ENCODE results near the gene RNF157. TPM values are rescaled to one million over a fixed set of nuclear protein-coding genes. Genes with fewer than 3 reads are reported as not detected.
A peak's percentile ranks its signal among the peaks of the same experiment; 100 is the strongest.

The RNF157 gene
- total RNA-seq, 5 donors from 2014 or later (not counting 1 experiment from before 2014, with no cell fraction given) = 50.7 to 66.5 (median 61.9) TPM

GRCh38 chr17:76164331-76164730 lies 76.0 kb downstream of the RNF157 start:
- H3K9me3 ChIP-seq = no peaks in the 10 kb centered on the region
- no peak for ATAC-seq (replicated peaks in 1 of 4)
- H3K4me1 ChIP-seq (ENCODE audit: control insufficient read depth in 1 of 2, extremely low read depth in 1 of 2, insufficient read depth in 2 of 2, low read length in 2 of 2) = no peaks in the 10 kb centered on the region
- POLR2A ChIA-PET = interaction anchor here in 1 of 2 donors (0.6 kb wide), 1 partner anchor 49 kb away, joined by 9 read pairs; no protein-coding TSS in a partner anchor
- peaks cover 0 to 33% of the 10 kb centered on the region in 2 donors for H3K36me3 ChIP-seq (ENCODE audit: control insufficient read depth in 2 of 2, extremely low read depth in 1 of 2, insufficient read depth in 1 of 2, low read length in 1 of 2)
- Mint-ChIP-seq H3K9me3 (no peaks in the 10 kb centered on the region), H3K27ac (peak overlapping the region in 1 of 2 donors; percentile 57), H3K4me1 (peaks cover 4 to 20% (median 12%) of the 10 kb centered on the region in 3 donors), H3K27me3 (no peaks in the 10 kb centered on the region), H3K36me3 (peaks cover 46% of the 10 kb centered on the region), H3K4me3 (no peak overlapping the region)
- H3K27ac ChIP-seq (ENCODE audit: low read length) = no peak overlapping the region
- no CpG with 5 or more reads among the region's 2 CpGs for WGBS (ENCODE audit: insufficient coverage)
- no peak overlapping the region for H3K4me3 ChIP-seq (ENCODE audit: control insufficient read depth in 1 of 2, extremely low read depth in 1 of 2, low read length in 1 of 2)
- no peaks in the 10 kb centered on the region for H3K27me3 ChIP-seq (replicated peaks in 1 of 2; ENCODE audit: control insufficient read depth in 2 of 2, extremely low read depth in 1 of 2, insufficient read depth in 2 of 2, low read length in 1 of 2)
- DNase-seq = no peak
- CTCF ChIA-PET = interaction anchor here in 1 of 2 donors (0.6 to 0.7 kb wide), 2 partner anchors 38 to 59 kb away, joined by 3 read pairs; no protein-coding TSS in a partner anchor

- ATAC-seq (replicated peaks in 1 of 4) (no peak), DNase-seq (no peak)
- no peak overlapping the region for H3K4me3 Mint-ChIP-seq
- Histone ChIP-seq H3K36me3 (ENCODE audit: control insufficient read depth in 2 of 2, extremely low read depth in 1 of 2, insufficient read depth in 1 of 2, low read length in 1 of 2) (peaks cover 0 to 37% of the 10 kb centered on the region in 2 donors), H3K9me3 (no peaks in the 10 kb centered on the region), H3K27me3 (replicated peaks in 1 of 2; ENCODE audit: control insufficient read depth in 2 of 2, extremely low read depth in 1 of 2, insufficient read depth in 2 of 2, low read length in 1 of 2) (no peaks in the 10 kb centered on the region), H3K27ac (ENCODE audit: low read length) (no peak overlapping the region), H3K4me1 (ENCODE audit: control insufficient read depth in 1 of 2, extremely low read depth in 1 of 2, insufficient read depth in 2 of 2, low read length in 2 of 2) (no peaks in the 10 kb centered on the region), H3K4me3 (ENCODE audit: control insufficient read depth in 1 of 2, extremely low read depth in 1 of 2, low read length in 1 of 2) (no peak overlapping the region)
- no peaks in the 10 kb centered on the region for H3K27me3 Mint-ChIP-seq
- POLR2A ChIA-PET = no interaction called here
- no peaks in the 10 kb centered on the region for H3K9me3 Mint-ChIP-seq
- 100% methylated on average over 1 of the region's 4 CpGs for WGBS (ENCODE audit: insufficient coverage)
- H3K27ac Mint-ChIP-seq = no peak overlapping the region
- CTCF ChIA-PET = interaction anchor here in 1 of 2 donors (0.7 kb wide), 1 partner anchor 38 kb away, joined by 3 read pairs; no protein-coding TSS in a partner anchor
- H3K36me3 Mint-ChIP-seq = peaks cover 47% of the 10 kb centered on the region
- H3K4me1 Mint-ChIP-seq = peaks cover 4 to 16% (median 10%) of the 10 kb centered on the region in 3 donors
These were observed 76.4 kb downstream of the RNF157 start for GRCh38 chr17:76163919-76164318.

- ATAC-seq (replicated peaks in 1 of 4) (no peak), DNase-seq (no peak)
- no peak overlapping the region for H3K4me3 ChIP-seq (ENCODE audit: control insufficient read depth in 1 of 2, extremely low read depth in 1 of 2, low read length in 1 of 2)
- POLR2A ChIA-PET = no interaction called here
- Mint-ChIP-seq H3K27me3 (no peaks in the 10 kb centered on the region), H3K4me1 (peaks cover 0 to 8% (median 6%) of the 10 kb centered on the region in 3 donors), H3K27ac (no peak overlapping the region), H3K4me3 (no peak overlapping the region), H3K36me3 (peaks cover 56% of the 10 kb centered on the region), H3K9me3 (no peaks in the 10 kb centered on the region)
- WGBS (ENCODE audit: insufficient coverage) = 95% methylated on average over 13 of the region's 20 CpGs
- no peak overlapping the region for H3K27ac ChIP-seq (ENCODE audit: low read length)
- CTCF ChIA-PET = no interaction called here
- H3K4me1 ChIP-seq (ENCODE audit: control insufficient read depth in 1 of 2, extremely low read depth in 1 of 2, insufficient read depth in 2 of 2, low read length in 2 of 2) = no peaks in the 10 kb centered on the region
- H3K36me3 ChIP-seq (ENCODE audit: control insufficient read depth in 2 of 2, extremely low read depth in 1 of 2, insufficient read depth in 1 of 2, low read length in 1 of 2) = peaks cover 0 to 47% of the 10 kb centered on the region in 2 donors
- H3K9me3 ChIP-seq = no peaks in the 10 kb centered on the region
- H3K27me3 ChIP-seq (replicated peaks in 1 of 2; ENCODE audit: control insufficient read depth in 2 of 2, extremely low read depth in 1 of 2, insufficient read depth in 2 of 2, low read length in 1 of 2) = no peaks in the 10 kb centered on the region
These were observed 78.5 kb downstream of the RNF157 start for GRCh38 chr17:76161619-76162266.

- peaks cover 0 to 42% of the 10 kb centered on the region in 2 donors for H3K36me3 ChIP-seq (ENCODE audit: control insufficient read depth in 2 of 2, extremely low read depth in 1 of 2, insufficient read depth in 1 of 2, low read length in 1 of 2)
- H3K27ac ChIP-seq (ENCODE audit: low read length) = no peak overlapping the region
- no peaks in the 10 kb centered on the region for H3K27me3 Mint-ChIP-seq
- ChIA-PET POLR2A (interaction anchor here in 1 of 2 donors (0.6 kb wide), 1 partner anchor 54 kb away, joined by 3 read pairs; no protein-coding TSS in a partner anchor), CTCF (no interaction called here)
- no peaks in the 10 kb centered on the region for H3K9me3 Mint-ChIP-seq
- DNase-seq = no peak
- H3K9me3 ChIP-seq = no peaks in the 10 kb centered on the region
- ATAC-seq (replicated peaks in 1 of 4) = no peak
- H3K4me1 Mint-ChIP-seq = peaks cover 2 to 7% (median 4%) of the 10 kb centered on the region in 3 donors
- no peaks in the 10 kb centered on the region for H3K4me1 ChIP-seq (ENCODE audit: control insufficient read depth in 1 of 2, extremely low read depth in 1 of 2, insufficient read depth in 2 of 2, low read length in 2 of 2)
- no peak overlapping the region for H3K27ac Mint-ChIP-seq
- H3K4me3 Mint-ChIP-seq = no peak overlapping the region
- no peak overlapping the region for H3K4me3 ChIP-seq (ENCODE audit: control insufficient read depth in 1 of 2, extremely low read depth in 1 of 2, low read length in 1 of 2)
- WGBS (ENCODE audit: insufficient coverage) = 94% methylated on average over 6 of the region's 8 CpGs
- H3K27me3 ChIP-seq (replicated peaks in 1 of 2; ENCODE audit: control insufficient read depth in 2 of 2, extremely low read depth in 1 of 2, insufficient read depth in 2 of 2, low read length in 1 of 2) = no peaks in the 10 kb centered on the region
- peaks cover 59% of the 10 kb centered on the region for H3K36me3 Mint-ChIP-seq
These were observed 79.3 kb downstream of the RNF157 start for GRCh38 chr17:76160896-76161528.

- CTCF ChIA-PET = interaction anchor here in 1 of 2 donors (0.6 to 1.2 kb wide), 2 partner anchors 19 to 160 kb away, joined by 3 to 4 read pairs; no protein-coding TSS in a partner anchor
- Histone ChIP-seq H3K27ac (ENCODE audit: low read length) (no peak overlapping the region), H3K4me3 (ENCODE audit: control insufficient read depth in 1 of 2, extremely low read depth in 1 of 2, low read length in 1 of 2) (no peak overlapping the region), H3K4me1 (ENCODE audit: control insufficient read depth in 1 of 2, extremely low read depth in 1 of 2, insufficient read depth in 2 of 2, low read length in 2 of 2) (peaks cover 3 to 12% of the 10 kb centered on the region in 2 experiments), H3K36me3 (ENCODE audit: control insufficient read depth in 2 of 2, extremely low read depth in 1 of 2, insufficient read depth in 1 of 2, low read length in 1 of 2) (peaks cover 9 to 46% of the 10 kb centered on the region in 2 donors), H3K9me3 (no peaks in the 10 kb centered on the region), H3K27me3 (replicated peaks in 1 of 2; ENCODE audit: control insufficient read depth in 2 of 2, extremely low read depth in 1 of 2, insufficient read depth in 2 of 2, low read length in 1 of 2) (no peaks in the 10 kb centered on the region)
- POLR2A ChIA-PET = interaction anchor here in 1 of 2 donors (0.9 kb wide), 1 partner anchor 9 kb away, joined by 3 read pairs; no protein-coding TSS in a partner anchor
- 87% methylated on average over 9 of the region's 9 CpGs for WGBS (ENCODE audit: insufficient coverage)
- H3K4me1 Mint-ChIP-seq = peaks cover 6 to 20% (median 16%) of the 10 kb centered on the region in 3 donors
- H3K9me3 Mint-ChIP-seq = no peaks in the 10 kb centered on the region
- peak overlapping the region; percentile 55 to 66 for H3K27ac Mint-ChIP-seq
- no peaks in the 10 kb centered on the region for H3K27me3 Mint-ChIP-seq
- DNase-seq = no peak
- no peak for ATAC-seq (replicated peaks in 1 of 4)
- H3K4me3 Mint-ChIP-seq = no peak overlapping the region
- H3K36me3 Mint-ChIP-seq = peaks cover 67% of the 10 kb centered on the region
These were observed 81.1 kb downstream of the RNF157 start for GRCh38 chr17:76159157-76159556.

GRCh38 chr17:76157759-76158158 lies 82.5 kb downstream of the RNF157 start:
- ChIA-PET POLR2A (no interaction called here), CTCF (no interaction called here)
- no peak overlapping the region for H3K27ac ChIP-seq (ENCODE audit: low read length)
- DNase-seq = peak in 1 of 35 experiments; percentile 2
- Mint-ChIP-seq H3K4me1 (peaks cover 19 to 34% (median 30%) of the 10 kb centered on the region in 3 donors), H3K27me3 (no peaks in the 10 kb centered on the region), H3K27ac (peak overlapping the region in 1 of 2 donors; percentile 24), H3K4me3 (no peak overlapping the region), H3K9me3 (no peaks in the 10 kb centered on the region), H3K36me3 (peaks cover 71% of the 10 kb centered on the region)
- no peak for ATAC-seq (replicated peaks in 1 of 4)
- H3K4me3 ChIP-seq (ENCODE audit: control insufficient read depth in 1 of 2, extremely low read depth in 1 of 2, low read length in 1 of 2) = no peak overlapping the region
- no peaks in the 10 kb centered on the region for H3K9me3 ChIP-seq
- H3K4me1 ChIP-seq (ENCODE audit: control insufficient read depth in 1 of 2, extremely low read depth in 1 of 2, insufficient read depth in 2 of 2, low read length in 2 of 2) = peaks cover 13 to 26% of the 10 kb centered on the region in 2 experiments
- no peaks in the 10 kb centered on the region for H3K27me3 ChIP-seq (replicated peaks in 1 of 2; ENCODE audit: control insufficient read depth in 2 of 2, extremely low read depth in 1 of 2, insufficient read depth in 2 of 2, low read length in 1 of 2)
- 92% methylated on average over 4 of the region's 5 CpGs for WGBS (ENCODE audit: insufficient coverage)
- peaks cover 9 to 51% of the 10 kb centered on the region in 2 donors for H3K36me3 ChIP-seq (ENCODE audit: control insufficient read depth in 2 of 2, extremely low read depth in 1 of 2, insufficient read depth in 1 of 2, low read length in 1 of 2)
